ENCODE measurements around the gene SH3D21.

The SH3D21 gene

DNA sequence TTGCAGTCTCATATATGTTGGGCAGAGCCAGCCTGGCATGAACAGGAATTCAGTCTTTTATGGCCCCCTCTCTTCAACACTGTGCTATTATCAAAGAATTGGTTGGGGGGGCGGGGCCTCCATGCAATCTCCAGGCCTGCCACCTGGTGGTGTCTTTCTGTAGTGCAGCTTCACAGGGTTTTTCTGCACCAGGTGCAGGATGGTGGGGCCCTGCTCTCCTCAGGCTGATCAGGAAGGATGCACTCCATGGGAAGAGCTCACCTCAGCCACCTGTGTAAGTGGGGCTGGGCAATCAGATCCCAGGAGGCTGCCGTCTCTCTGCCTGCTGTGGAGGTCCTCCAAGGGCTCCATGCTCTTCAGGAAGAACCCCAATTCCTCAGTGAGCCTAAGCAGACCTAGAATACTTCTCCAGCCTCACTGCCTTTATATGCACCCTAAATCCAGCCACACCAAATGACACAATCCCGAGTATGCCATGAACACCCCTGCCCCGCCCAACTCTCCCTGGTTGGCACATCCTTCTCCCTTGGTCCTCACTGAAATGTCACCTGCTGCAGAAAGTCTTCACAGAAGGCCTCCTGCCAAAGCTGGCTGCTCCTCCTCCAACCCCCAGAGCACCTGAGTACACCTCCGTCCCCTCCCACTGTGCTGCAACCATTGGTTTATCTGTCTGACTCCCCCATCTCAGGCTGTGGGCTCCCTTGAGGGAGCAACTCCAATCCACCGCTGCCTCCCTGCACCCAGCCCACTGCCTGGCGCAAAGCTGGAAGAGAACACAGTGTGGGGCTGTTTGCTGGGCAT is 63.1 kb downstream of the SH3D21 start:
- in situ Hi-C loops (cut with MboI; ENCODE audit: low sequenced_read_pairs, unreplicated experiment) = no loop called here
- DNase-seq (ENCODE audit: low spot score) = peak; percentile 88
- TF ChIP-seq, protein P1, sequence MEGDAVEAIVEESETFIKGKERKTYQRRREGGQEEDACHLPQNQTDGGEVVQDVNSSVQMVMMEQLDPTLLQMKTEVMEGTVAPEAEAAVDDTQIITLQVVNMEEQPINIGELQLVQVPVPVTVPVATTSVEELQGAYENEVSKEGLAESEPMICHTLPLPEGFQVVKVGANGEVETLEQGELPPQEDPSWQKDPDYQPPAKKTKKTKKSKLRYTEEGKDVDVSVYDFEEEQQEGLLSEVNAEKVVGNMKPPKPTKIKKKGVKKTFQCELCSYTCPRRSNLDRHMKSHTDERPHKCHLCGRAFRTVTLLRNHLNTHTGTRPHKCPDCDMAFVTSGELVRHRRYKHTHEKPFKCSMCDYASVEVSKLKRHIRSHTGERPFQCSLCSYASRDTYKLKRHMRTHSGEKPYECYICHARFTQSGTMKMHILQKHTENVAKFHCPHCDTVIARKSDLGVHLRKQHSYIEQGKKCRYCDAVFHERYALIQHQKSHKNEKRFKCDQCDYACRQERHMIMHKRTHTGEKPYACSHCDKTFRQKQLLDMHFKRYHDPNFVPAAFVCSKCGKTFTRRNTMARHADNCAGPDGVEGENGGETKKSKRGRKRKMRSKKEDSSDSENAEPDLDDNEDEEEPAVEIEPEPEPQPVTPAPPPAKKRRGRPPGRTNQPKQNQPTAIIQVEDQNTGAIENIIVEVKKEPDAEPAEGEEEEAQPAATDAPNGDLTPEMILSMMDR (IDR thresholded peaks at IDR 0.05; ENCODE audit: borderline replicate concordance, control extremely low read depth, extremely low read depth, insufficient read depth, missing control alignments) = peak; percentile 94

Measured in GM13976 (cell line).